K562 (cell line): ENCODE results near the gene OTP. TPM values are rescaled to one million over a fixed set of nuclear protein-coding genes. Genes with fewer than 3 reads are reported as not detected.

ENCODE experiments used
- GTF2E2 ChIP-seq: fragments of 200-800 bp; sonication (Bioruptor generic); IDR thresholded peaks from 2 replicates; pipeline ENCODE4 v1.6.1; 2016; ENCODE audit warnings: missing genetic modification characterization, missing compliant biosample characterization
- IFI16 ChIP-seq: fragments of 250-450 bp; sonication (Bioruptor Pico); IDR thresholded peaks from 2 replicates; pipeline ENCODE4 v2.1.2; 2022; ENCODE audit warnings: mild to moderate bottlenecking, inconsistent platforms
- NCOA6 ChIP-seq: fragments of 450-650 bp; IDR thresholded peaks from 2 replicates; pipeline ENCODE4 v1.6.1; 2017; ENCODE audit warnings: mild to moderate bottlenecking
- POLR2G ChIP-seq: fragments of 200-400 bp; formaldehyde crosslinking; IDR thresholded peaks from 2 replicates; pipeline ENCODE4 v1.6.1; 2017; ENCODE audit warnings: low read depth, mild to moderate bottlenecking, antibody characterized with exemption, low read length, moderate library complexity
- TCF15 ChIP-seq: fragments of 250-450 bp; sonication (Bioruptor Pico); IDR thresholded peaks from 2 replicates; pipeline ENCODE4 v1.8.0; 2022; ENCODE audit warnings: moderate library complexity, mild to moderate bottlenecking, inconsistent platforms
- TEAD2 ChIP-seq: fragments of 450-650 bp; IDR thresholded peaks from 2 replicates; pipeline ENCODE4 v1.6.1; 2016; ENCODE audit warnings: missing genetic modification characterization, control low read depth, missing compliant biosample characterization
- THAP12 ChIP-seq: fragments of 250-450 bp; sonication (Bioruptor Pico); IDR thresholded peaks from 2 replicates; pipeline ENCODE4 v1.9.0; 2021; ENCODE audit warnings: mild to moderate bottlenecking, inconsistent platforms
- ZKSCAN8 ChIP-seq: fragments of 200-800 bp; sonication (Bioruptor generic); IDR thresholded peaks from 2 replicates; pipeline ENCODE4 v1.6.1; 2016; ENCODE audit warnings: missing genetic modification characterization, missing compliant biosample characterization
- ZNF318 ChIP-seq, 2 experiments: fragments of 450-650 bp; IDR thresholded peaks; 2 replicates each; pipeline ENCODE4 v1.6.1; 2016; ENCODE audit warnings: mild to moderate bottlenecking in 2 of 2, borderline replicate concordance in 1 of 2, low read depth in 1 of 2, moderate library complexity in 1 of 2
- polyA plus RNA-seq, 8 experiments: library from polyadenylated mRNA; depleted of rRNA in 4 of 8; stranded (reverse) in 5 of 8; unstranded in 3 of 8; fragments of >200 nt; fragmentation: Nextera tagmentation in 2 of 8; fragmentation: Illumina TruSeq in 1 of 8; extraction: Ambion mirVana in 2 of 8; extraction: Trizol in 1 of 8; gene quantifications; 2 replicates each; pipeline versions ENCODE4 v1.2.1 to v1.2.3, GENCODE V29; 2011 to 2014; ENCODE audit warnings: inconsistent platforms in 1 of 8, missing spikeins in 1 of 8
- total RNA-seq, 7 experiments: library from RNA; depleted of rRNA in 6 of 7; stranded (reverse); fragments of >200 nt in 6 of 7; fragmentation: Illumina TruSeq in 2 of 7; extraction: Trizol in 2 of 7; gene quantifications; 2 replicates each; pipeline versions ENCODE4 v1.2.1 to v1.2.3, GENCODE V29; 2011 to 2021; ENCODE audit warnings: low replicate concordance in 1 of 7
- TF ChIP-seq, protein P1 (sequence below): fragments of 450-650 bp; formaldehyde crosslinking; IDR thresholded peaks from 2 replicates; pipeline ENCODE4 v1.4.0; 2020; ENCODE audit warnings: mild to moderate bottlenecking, moderate library complexity

Gene OTP
- total and polyA plus RNA-seq, 9 of the 15 experiments (the other 6 are each of a cell fraction or from before 2014, with no cell fraction given) = 0.04 to 0.16 (median 0.06) TPM; not detected in 4

DNA sequence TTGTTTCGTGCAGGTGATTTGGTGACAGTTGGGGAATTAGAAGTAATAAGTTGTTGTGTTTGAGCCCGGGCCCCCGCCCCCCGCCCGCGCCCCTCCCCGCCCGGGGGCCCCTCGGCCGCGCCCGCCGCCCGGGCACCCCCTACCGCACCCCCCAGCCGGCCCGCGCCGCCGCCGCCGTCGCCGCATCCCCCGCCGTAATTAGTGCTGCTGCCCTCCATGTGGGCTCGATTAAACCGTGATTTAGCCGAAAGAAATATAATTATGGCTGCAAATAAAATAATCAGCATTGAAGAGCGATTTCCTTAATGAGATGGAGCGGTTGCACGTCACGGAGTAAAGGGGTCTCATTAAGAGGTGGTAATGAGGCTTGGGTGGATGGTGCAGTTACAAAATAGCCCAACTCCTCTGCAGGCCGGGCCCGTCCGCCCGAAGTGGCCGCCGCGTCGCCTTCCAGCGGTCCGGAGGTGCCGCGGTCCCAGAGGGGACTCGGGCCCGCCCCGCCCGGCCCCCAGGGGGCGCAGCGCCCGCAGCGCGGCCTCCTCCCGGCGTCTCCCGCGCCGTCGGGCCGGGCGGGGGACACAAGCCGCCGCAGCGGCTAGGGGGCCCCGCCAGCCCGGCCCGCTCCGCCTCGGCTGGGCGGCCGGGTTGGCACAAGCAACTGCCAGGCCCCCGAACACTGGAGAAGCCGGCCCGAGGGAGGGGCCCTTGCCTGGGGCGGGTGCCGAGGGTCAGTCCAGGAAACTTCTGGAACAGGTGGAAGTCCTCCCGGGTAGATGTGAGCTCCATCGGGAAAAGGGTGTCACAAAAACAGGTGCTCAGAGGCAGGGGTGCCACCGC lies 6.9 kb upstream of the OTP start (continued):
- TF ChIP-seq THAP12 (no peak), ZNF318 (IDR thresholded peaks at IDR 0.05; ENCODE audit: borderline replicate concordance in 1 of 2, low read depth in 1 of 2) (no peak), TEAD2 (tag) (no peak), POLR2G (peak; percentile 45; the same call in 1 of the 2 replicates), NCOA6 (0 out of 2 replicates have a peak, but pooled peaks have one; percentile 19), TCF15 (no peak), IFI16 (no peak), GTF2E2 (tag) (no peak), ZKSCAN8 (CRISPR knock-in tag) (no peak)
- TF ChIP-seq, protein P1, sequence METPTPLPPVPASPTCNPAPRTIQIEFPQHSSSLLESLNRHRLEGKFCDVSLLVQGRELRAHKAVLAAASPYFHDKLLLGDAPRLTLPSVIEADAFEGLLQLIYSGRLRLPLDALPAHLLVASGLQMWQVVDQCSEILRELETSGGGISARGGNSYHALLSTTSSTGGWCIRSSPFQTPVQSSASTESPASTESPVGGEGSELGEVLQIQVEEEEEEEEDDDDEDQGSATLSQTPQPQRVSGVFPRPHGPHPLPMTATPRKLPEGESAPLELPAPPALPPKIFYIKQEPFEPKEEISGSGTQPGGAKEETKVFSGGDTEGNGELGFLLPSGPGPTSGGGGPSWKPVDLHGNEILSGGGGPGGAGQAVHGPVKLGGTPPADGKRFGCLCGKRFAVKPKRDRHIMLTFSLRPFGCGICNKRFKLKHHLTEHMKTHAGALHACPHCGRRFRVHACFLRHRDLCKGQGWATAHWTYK (CRISPR knock-in tag) = no peak
